Measurements from ENCODE around the gene ZBTB16. TPM values are rescaled to one million over a fixed set of nuclear protein-coding genes. Genes with fewer than 3 reads are reported as not detected.
A peak's percentile ranks its signal among the peaks of the same experiment; 100 is the strongest.

ZBTB16 gene
- total RNA-seq, 1 donor from 2014 or later: 64.5 TPM

DNA sequence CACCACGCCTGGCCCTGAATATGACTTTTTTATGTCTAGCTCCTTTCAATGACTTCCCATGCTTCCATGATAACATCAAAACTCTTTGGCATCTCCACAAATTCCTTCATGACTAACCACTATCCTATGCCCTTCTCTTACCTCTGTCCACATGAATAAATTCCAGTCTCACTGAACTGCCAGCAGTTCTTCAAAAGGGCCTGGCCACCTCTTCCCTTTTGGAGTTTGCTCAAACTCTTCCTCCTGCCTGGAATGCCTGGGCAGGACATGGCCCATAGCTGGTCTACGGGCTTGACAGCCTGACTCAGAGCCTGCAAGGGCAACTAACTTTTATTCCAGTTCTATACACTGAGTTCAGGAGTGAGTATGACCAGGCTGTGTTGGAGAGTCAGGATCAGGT lies 41.8 kb upstream of the ZBTB16 start:
- Histone ChIP-seq H3K4me3 (no peak overlapping the region), H3K4me1 (peaks cover 4% of the 10 kb centered on the region), H3K27me3 (ENCODE audit: low read depth) (peaks cover 4% of the 10 kb centered on the region), H3K36me3 (no peaks in the 10 kb centered on the region), H3K27ac (replicated peaks) (no peak overlapping the region), H3K9me3 (replicated peaks) (no peaks in the 10 kb centered on the region)
- TF ChIP-seq, protein P1, sequence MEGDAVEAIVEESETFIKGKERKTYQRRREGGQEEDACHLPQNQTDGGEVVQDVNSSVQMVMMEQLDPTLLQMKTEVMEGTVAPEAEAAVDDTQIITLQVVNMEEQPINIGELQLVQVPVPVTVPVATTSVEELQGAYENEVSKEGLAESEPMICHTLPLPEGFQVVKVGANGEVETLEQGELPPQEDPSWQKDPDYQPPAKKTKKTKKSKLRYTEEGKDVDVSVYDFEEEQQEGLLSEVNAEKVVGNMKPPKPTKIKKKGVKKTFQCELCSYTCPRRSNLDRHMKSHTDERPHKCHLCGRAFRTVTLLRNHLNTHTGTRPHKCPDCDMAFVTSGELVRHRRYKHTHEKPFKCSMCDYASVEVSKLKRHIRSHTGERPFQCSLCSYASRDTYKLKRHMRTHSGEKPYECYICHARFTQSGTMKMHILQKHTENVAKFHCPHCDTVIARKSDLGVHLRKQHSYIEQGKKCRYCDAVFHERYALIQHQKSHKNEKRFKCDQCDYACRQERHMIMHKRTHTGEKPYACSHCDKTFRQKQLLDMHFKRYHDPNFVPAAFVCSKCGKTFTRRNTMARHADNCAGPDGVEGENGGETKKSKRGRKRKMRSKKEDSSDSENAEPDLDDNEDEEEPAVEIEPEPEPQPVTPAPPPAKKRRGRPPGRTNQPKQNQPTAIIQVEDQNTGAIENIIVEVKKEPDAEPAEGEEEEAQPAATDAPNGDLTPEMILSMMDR (IDR thresholded peaks at IDR 0.05; ENCODE audit: borderline replicate concordance): no peak
- intact Hi-C loops (cut with micrococcal nuclease): no loop called here
- no peak for DNase-seq

- TF ChIP-seq, protein P1 (IDR thresholded peaks at IDR 0.05; ENCODE audit: borderline replicate concordance): no peak
- no peak overlapping the region for H3K27ac ChIP-seq (replicated peaks)
- no peak overlapping the region for H3K4me3 ChIP-seq
- H3K9me3 ChIP-seq (replicated peaks): no peaks in the 10 kb centered on the region
- DNase-seq: no peak
- H3K4me1 ChIP-seq: peaks cover 4% of the 10 kb centered on the region
- no peaks in the 10 kb centered on the region for H3K36me3 ChIP-seq
- no peaks in the 10 kb centered on the region for H3K27me3 ChIP-seq (ENCODE audit: low read depth)
- intact Hi-C loops (cut with micrococcal nuclease): no loop called here
Observed at GRCh38 chr11:114019046-114019445, 40.5 kb upstream of the ZBTB16 start.

GRCh38 chr11:114019574-114019973 lies 39.9 kb upstream of the ZBTB16 start:
- H3K4me1 ChIP-seq: peaks cover 4% of the 10 kb centered on the region
- no peak overlapping the region for H3K27ac ChIP-seq (replicated peaks)
- TF ChIP-seq, protein P1 (IDR thresholded peaks at IDR 0.05; ENCODE audit: borderline replicate concordance): no peak
- no peak for DNase-seq
- H3K9me3 ChIP-seq (replicated peaks): no peaks in the 10 kb centered on the region
- intact Hi-C loops (cut with micrococcal nuclease): no loop called here
- no peaks in the 10 kb centered on the region for H3K27me3 ChIP-seq (ENCODE audit: low read depth)
- H3K4me3 ChIP-seq: no peak overlapping the region
- no peaks in the 10 kb centered on the region for H3K36me3 ChIP-seq

GRCh38 chr11:114025329-114025907 lies 34.1 kb upstream of the ZBTB16 start:
- H3K36me3 ChIP-seq: no peaks in the 10 kb centered on the region
- no peak overlapping the region for H3K4me3 ChIP-seq
- intact Hi-C loops (cut with micrococcal nuclease): no loop called here
- H3K4me1 ChIP-seq: peaks cover 13% of the 10 kb centered on the region
- no peaks in the 10 kb centered on the region for H3K9me3 ChIP-seq (replicated peaks)
- no peak for DNase-seq
- no peaks in the 10 kb centered on the region for H3K27me3 ChIP-seq (ENCODE audit: low read depth)
- TF ChIP-seq, protein P1 (IDR thresholded peaks at IDR 0.05; ENCODE audit: borderline replicate concordance): no peak
- peak overlapping the region; percentile 6 for H3K27ac ChIP-seq (replicated peaks)

- H3K4me3 ChIP-seq: no peak overlapping the region
- no peak for DNase-seq
- TF ChIP-seq, protein P1 (IDR thresholded peaks at IDR 0.05; ENCODE audit: borderline replicate concordance): peak; percentile 24
- H3K27me3 ChIP-seq (ENCODE audit: low read depth): no peaks in the 10 kb centered on the region
- no peak overlapping the region for H3K27ac ChIP-seq (replicated peaks)
- no peaks in the 10 kb centered on the region for H3K9me3 ChIP-seq (replicated peaks)
- no peaks in the 10 kb centered on the region for H3K36me3 ChIP-seq
- H3K4me1 ChIP-seq: peaks cover 13% of the 10 kb centered on the region
- intact Hi-C loops (cut with micrococcal nuclease): no loop called here
Observed at GRCh38 chr11:114026355-114026754, 33.2 kb upstream of the ZBTB16 start.
